ENCODE results near the gene NF2.

The NF2 gene

GRCh38 chr22:29704528-29705285 is 101.3 kb downstream of the NF2 start:
- no peak overlapping the region for H3K27ac ChIP-seq (ENCODE audit: low read depth, low read length)
- no peaks in the 10 kb centered on the region for H3K9me2 ChIP-seq (replicated peaks; ENCODE audit: insufficient read depth, low read length)
- no peaks in the 10 kb centered on the region for H3K79me2 ChIP-seq (ENCODE audit: insufficient read depth, low read length)
- no peaks in the 10 kb centered on the region for H3K36me3 ChIP-seq (ENCODE audit: low read length)
- H4K20me1 ChIP-seq (ENCODE audit: low read depth, low read length): no peaks in the 10 kb centered on the region
- TF ChIP-seq EZH2phosphoT487 (conservative IDR thresholded peaks at IDR 0.05; ENCODE audit: low read length) (no peak), CTCF (IDR thresholded peaks at IDR 0.05; ENCODE audit: insufficient read depth, low read length, poor library complexity, severe bottlenecking) (no peak)
- H2AFZ ChIP-seq (ENCODE audit: low read depth, low read length, severe bottlenecking): no peak overlapping the region
- H3K9me3 ChIP-seq (ENCODE audit: insufficient read depth, low read length): no peaks in the 10 kb centered on the region
- no peaks in the 10 kb centered on the region for H3K27me3 ChIP-seq (ENCODE audit: low read length)
- H3K4me2 ChIP-seq (ENCODE audit: low read depth, low read length, poor library complexity, severe bottlenecking): no peak overlapping the region
- no peak overlapping the region for H3K9ac ChIP-seq (ENCODE audit: low read length)
- H3F3A ChIP-seq (ENCODE audit: insufficient read depth): no peaks in the 10 kb centered on the region
- no peak overlapping the region for H3K4me3 ChIP-seq (ENCODE audit: insufficient read depth, low read length, poor library complexity, severe bottlenecking)

- Histone ChIP-seq H3K9ac (ENCODE audit: low read length) (no peak overlapping the region), H3K79me2 (ENCODE audit: insufficient read depth, low read length) (no peaks in the 10 kb centered on the region), H3K36me3 (ENCODE audit: low read length) (no peaks in the 10 kb centered on the region), H3K4me3 (ENCODE audit: insufficient read depth, low read length, poor library complexity, severe bottlenecking) (no peak overlapping the region), H3F3A (ENCODE audit: insufficient read depth) (no peaks in the 10 kb centered on the region), H4K20me1 (ENCODE audit: low read depth, low read length) (no peaks in the 10 kb centered on the region), H3K4me2 (ENCODE audit: low read depth, low read length, poor library complexity, severe bottlenecking) (no peak overlapping the region), H3K27me3 (ENCODE audit: low read length) (no peaks in the 10 kb centered on the region), H3K27ac (ENCODE audit: low read depth, low read length) (no peak overlapping the region), H2AFZ (ENCODE audit: low read depth, low read length, severe bottlenecking) (no peak overlapping the region), H3K9me2 (replicated peaks; ENCODE audit: insufficient read depth, low read length) (no peaks in the 10 kb centered on the region), H3K9me3 (ENCODE audit: insufficient read depth, low read length) (no peaks in the 10 kb centered on the region)
- TF ChIP-seq CTCF (IDR thresholded peaks at IDR 0.05; ENCODE audit: insufficient read depth, low read length, poor library complexity, severe bottlenecking): no peak
Observed at GRCh38 chr22:29705651-29706050, 102.2 kb downstream of the NF2 start.

GRCh38 chr22:29706486-29706885 is 103.1 kb downstream of the NF2 start:
- Histone ChIP-seq H2AFZ (ENCODE audit: low read depth, low read length, severe bottlenecking) (no peak overlapping the region), H3K27ac (ENCODE audit: low read depth, low read length) (no peak overlapping the region), H3K9me2 (replicated peaks; ENCODE audit: insufficient read depth, low read length) (no peaks in the 10 kb centered on the region), H3K27me3 (ENCODE audit: low read length) (no peaks in the 10 kb centered on the region), H4K20me1 (ENCODE audit: low read depth, low read length) (no peaks in the 10 kb centered on the region), H3F3A (ENCODE audit: insufficient read depth) (no peaks in the 10 kb centered on the region), H3K9ac (ENCODE audit: low read length) (no peak overlapping the region), H3K4me3 (ENCODE audit: insufficient read depth, low read length, poor library complexity, severe bottlenecking) (no peak overlapping the region), H3K79me2 (ENCODE audit: insufficient read depth, low read length) (no peaks in the 10 kb centered on the region), H3K9me3 (ENCODE audit: insufficient read depth, low read length) (no peaks in the 10 kb centered on the region), H3K4me2 (ENCODE audit: low read depth, low read length, poor library complexity, severe bottlenecking) (no peak overlapping the region), H3K36me3 (ENCODE audit: low read length) (no peaks in the 10 kb centered on the region)
- no peak for TF ChIP-seq CTCF (IDR thresholded peaks at IDR 0.05; ENCODE audit: insufficient read depth, low read length, poor library complexity, severe bottlenecking)
- TF ChIP-seq EZH2phosphoT487 (conservative IDR thresholded peaks at IDR 0.05; ENCODE audit: low read length): no peak
